ENCODE results near the gene OBSL1. TPM values are rescaled to one million over a fixed set of nuclear protein-coding genes. Genes with fewer than 3 reads are reported as not detected.
A peak's percentile ranks its signal among the peaks of the same experiment; 100 is the strongest.

OBSL1 gene
- total and polyA plus RNA-seq, 2 of the 4 experiments (the other 2 are of a cell fraction), result 21.5 to 51.2 TPM

GRCh38 chr2:219510512-219511135, 60.7 kb downstream of the OBSL1 start:
- intact Hi-C loops (cut with micrococcal nuclease), result no loop called here
- in situ Hi-C loops (cut with MboI; ENCODE audit: low sequenced_read_pairs), result no loop called here
- H3K9me3 ChIP-seq (ENCODE audit: control insufficient read depth, insufficient read depth, low read length), result no peaks in the 10 kb centered on the region
- TF ChIP-seq NFE2L2 (IDR thresholded peaks at IDR 0.05; ENCODE audit: low read depth, low read length) (no peak), RFX5 (IDR thresholded peaks at IDR 0.05; ENCODE audit: low read depth, low read length) (no peak), RAD21 (IDR thresholded peaks at IDR 0.05; ENCODE audit: low read length) (no peak), BHLHE40 (IDR thresholded peaks at IDR 0.05; ENCODE audit: low read depth, low read length) (no peak), RCOR1 (IDR thresholded peaks at IDR 0.05; ENCODE audit: insufficient replicate concordance, low read length) (no peak), MXI1 (IDR thresholded peaks at IDR 0.05; ENCODE audit: borderline replicate concordance, low read depth, low read length) (no peak), SMC3 (IDR thresholded peaks at IDR 0.05; ENCODE audit: low read depth, low read length) (no peak)
- H3K9ac ChIP-seq (ENCODE audit: low read depth, low read length), result peak overlapping the region; percentile 25; the same call in 1 of the 2 replicates
- H3K4ac ChIP-seq (ENCODE audit: low read depth, low read length), result no peak overlapping the region
- no peak overlapping the region for H2BK15ac ChIP-seq (ENCODE audit: low read depth, low read length)
- DNase-seq (no peak), ATAC-seq (ENCODE audit: low read depth) (no peak)
- peak overlapping the region; percentile 75 for H2AFZ ChIP-seq (replicated peaks; ENCODE audit: low read length, poor library complexity)
- no peak overlapping the region for H4K5ac ChIP-seq (ENCODE audit: low read depth, low read length)
- H3K36me3 ChIP-seq (ENCODE audit: control insufficient read depth, insufficient read depth, low read length), result peaks cover 15% of the 10 kb centered on the region
- H3K4me2 ChIP-seq (ENCODE audit: low read depth, low read length), result peak overlapping the region; percentile 75; the same call in 1 of the 2 replicates
- H3K27ac ChIP-seq (ENCODE audit: insufficient read depth, low read length), result no peak overlapping the region
- no peak overlapping the region for H2AK9ac ChIP-seq (replicated peaks; ENCODE audit: low read depth, low read length, poor library complexity)
- ChIA-PET CTCF (interaction anchor here (0.9 to 2.0 kb wide), 7 partner anchors 8 to 21 kb away, joined by 3 to 28 read pairs (median 7); partner anchors contain the start of gene GMPPA), POLR2A (ENCODE audit: unreplicated experiment) (interaction anchor here (0.8 kb wide), 1 partner anchor 12 kb away, joined by 4 read pairs; the partner anchor contains the start of gene GMPPA)
- H3K79me1 ChIP-seq (ENCODE audit: low read depth in 1 of 2, low read length in 2 of 2), result no peaks in the 10 kb centered on the region
- H4K91ac ChIP-seq (ENCODE audit: insufficient read depth, low read depth, low read length), result no peak overlapping the region
- no peaks in the 10 kb centered on the region for H3K9me1 ChIP-seq (ENCODE audit: insufficient read depth, low read length)
- H4K20me1 ChIP-seq (ENCODE audit: insufficient read depth, low read length), result no peaks in the 10 kb centered on the region
- peaks cover 8% of the 10 kb centered on the region; the same call in 1 of the 2 replicates for H3K4me1 ChIP-seq (ENCODE audit: control insufficient read depth, insufficient read depth, low read length)
- WGBS, 2 experiments (ENCODE audit: extremely low coverage in 2 of 2, insufficient read length in 1 of 2), result 23% methylated on average over 4 of the region's 22 CpGs; no CpG with 5 or more reads in 1 of the 2 experiments
- BruUV-seq (replicated peaks), result no TSS peak
- H2BK5ac ChIP-seq (ENCODE audit: low read depth, low read length, poor library complexity, severe bottlenecking), result no peak overlapping the region
- H2BK20ac ChIP-seq (ENCODE audit: low read depth, low read length), result no peak overlapping the region
- no peak overlapping the region for H3K4me3 ChIP-seq (ENCODE audit: insufficient read depth, low read depth, low read length)
- dilution Hi-C loops (cut with HindIII; ENCODE audit: low sequenced_read_pairs, unreplicated experiment), result no loop called here
- no peak overlapping the region for H3K18ac ChIP-seq (ENCODE audit: low read depth, low read length)
- no peak overlapping the region for H2BK120ac ChIP-seq (ENCODE audit: low read depth, low read length)
- H3K23ac ChIP-seq (ENCODE audit: low read depth, low read length), result no peak overlapping the region
- H4K8ac ChIP-seq (ENCODE audit: low read depth in 2 of 2, low read length in 2 of 2), result no peak overlapping the region
- no peak overlapping the region for H2AK5ac ChIP-seq (ENCODE audit: low read depth, low read length)
- no peak overlapping the region for H3K14ac ChIP-seq (replicated peaks; ENCODE audit: low read depth, low read length)
- peaks cover 53% of the 10 kb centered on the region for H3K27me3 ChIP-seq (ENCODE audit: control insufficient read depth, insufficient read depth, low read length)
- no peak overlapping the region for H3K56ac ChIP-seq (ENCODE audit: extremely low read depth, insufficient read depth, low read length)
